Lung (tissue), 12 donors: Measurements from ENCODE around the gene MOSMO. TPM values are rescaled to one million over a fixed set of nuclear protein-coding genes. Genes with fewer than 3 reads are reported as not detected.

Source experiments
- ATAC-seq: fragments of 200-7000 bp; cut with Tn5 transposase; one replicate; pipeline ENCODE4 v1.9.1; 2020; ENCODE audit warnings: moderate number of reproducible peaks; ENCODE audit not compliant: insufficient read depth, low FRiP score
- DNase-seq, 3 donors: peaks; one replicate each; pipeline ENCODE4 v3.0.0-alpha.2; 2013 to 2017
- H3K27ac ChIP-seq, 2 donors: one replicate each; pipeline ENCODE4 v1.5.1; 2013; ENCODE audit warnings: mild to moderate bottlenecking in 2 of 2, moderate library complexity in 2 of 2, control low read depth in 1 of 2, inconsistent platforms in 1 of 2, low read depth in 1 of 2, low read length in 1 of 2
- H3K27me3 ChIP-seq, 3 donors: one replicate each; pipeline ENCODE4 v1.5.1; 2013; ENCODE audit warnings: low read length in 2 of 3; ENCODE audit not compliant: control insufficient read depth in 3 of 3, insufficient read depth in 3 of 3
- H3K36me3 ChIP-seq, 4 donors: one replicate each; pipeline ENCODE4 v1.5.1; 2013; ENCODE audit warnings: low read length in 4 of 4, mild to moderate bottlenecking in 1 of 4, moderate library complexity in 1 of 4; ENCODE audit not compliant: control insufficient read depth in 4 of 4, insufficient read depth in 4 of 4
- H3K4me1 ChIP-seq, 5 donors: one replicate each; pipeline ENCODE4 v1.5.1; 2013; ENCODE audit warnings: low read length in 5 of 5, mild to moderate bottlenecking in 2 of 5, moderate library complexity in 1 of 5; ENCODE audit not compliant: control insufficient read depth in 5 of 5, insufficient read depth in 5 of 5
- H3K4me3 ChIP-seq: one replicate; pipeline ENCODE4 v1.5.1; 2013; ENCODE audit warnings: mild to moderate bottlenecking, control low read depth, moderate library complexity
- H3K9ac ChIP-seq, 2 donors: one replicate each; pipeline ENCODE4 v1.5.1; 2013; ENCODE audit warnings: low read length in 2 of 2, control low read depth in 1 of 2; ENCODE audit not compliant: insufficient read depth in 1 of 2
- H3K9me3 ChIP-seq, 4 donors: one replicate each; pipeline ENCODE4 v1.5.1; 2013; ENCODE audit warnings: low read length in 3 of 4, mild to moderate bottlenecking in 1 of 4, moderate library complexity in 1 of 4; ENCODE audit not compliant: control insufficient read depth in 4 of 4, insufficient read depth in 3 of 4
- CTCF ChIP-seq: IDR thresholded peaks from 2 replicates; pipeline ENCODE4 v1.5.1; 2012; ENCODE audit warnings: mild to moderate bottlenecking; ENCODE audit errors: control extremely low read depth, extremely low read depth
- WGBS, 2 donors: extraction: QIAGEN DNeasy Blood & Tissue Kit; methylation state at CpG; one replicate each; pipeline ENCODE4 v1.1.7; 2013; 5-methylcytosine and 5-hydroxymethylcytosine counted together
- polyA plus RNA-seq, 2 donors: library from polyadenylated mRNA; stranded (reverse); fragments of 200-250 nt; gene quantifications; one replicate each; pipeline ENCODE4 v1.2.1, GENCODE V29; 2013
- total RNA-seq, 2 donors: library from RNA; depleted of rRNA in 1 of 2; stranded (reverse); fragments of >200 nt in 1 of 2; gene quantifications; one replicate each; pipeline ENCODE4 v1.2.1, GENCODE V29; 2014 to 2021
- donor health status: control.
- donor health status: control.
- donor health status: Bipolar disorder and iron deficiency.
- donor health status: healthy.
- donor health status: DM: yes; HTN: yes; CAD: no.

MOSMO gene
- total and polyA plus RNA-seq, 4 donors, result 10.3 to 30.6 (median 11.3) TPM

- Histone ChIP-seq H3K4me3 (no peak overlapping the region), H3K9ac (no peak overlapping the region), H3K4me1 (peaks cover 0 to 3% (median 0%) of the 10 kb centered on the region in 5 donors), H3K9me3 (no peaks in the 10 kb centered on the region), H3K27ac (no peak overlapping the region), H3K27me3 (no peaks in the 10 kb centered on the region), H3K36me3 (peaks cover 34 to 65% (median 49%) of the 10 kb centered on the region in 4 donors)
- no peak for ATAC-seq
- no peak for DNase-seq
- 92 to 93% methylated on average over 4 of the region's 4 CpGs for WGBS, 2 donors
- no peak for TF ChIP-seq CTCF
These were observed 27.9 kb upstream of the MOSMO start for GRCh38 chr16:21980032-21980431.

GRCh38 chr16:21982108-21982507, 25.8 kb upstream of the MOSMO start:
- Histone ChIP-seq H3K4me3 (no peak overlapping the region), H3K27me3 (no peaks in the 10 kb centered on the region), H3K9me3 (no peaks in the 10 kb centered on the region), H3K4me1 (peaks cover 0 to 8% (median 0%) of the 10 kb centered on the region in 5 donors), H3K36me3 (peaks cover 24 to 56% (median 42%) of the 10 kb centered on the region in 4 donors), H3K27ac (no peak overlapping the region), H3K9ac (no peak overlapping the region)
- DNase-seq, result no peak
- 97 to 98% methylated on average over 5 of the region's 5 CpGs for WGBS, 2 donors
- no peak for ATAC-seq
- TF ChIP-seq CTCF, result no peak

GRCh38 chr16:21984062-21984461, 23.8 kb upstream of the MOSMO start:
- no peak for TF ChIP-seq CTCF
- Histone ChIP-seq H3K4me3 (no peak overlapping the region), H3K27me3 (no peaks in the 10 kb centered on the region), H3K4me1 (peaks cover 0 to 8% (median 0%) of the 10 kb centered on the region in 5 donors), H3K27ac (no peak overlapping the region), H3K9ac (no peak overlapping the region), H3K9me3 (no peaks in the 10 kb centered on the region), H3K36me3 (peaks cover 21 to 45% (median 32%) of the 10 kb centered on the region in 4 donors)
- 88 to 94% methylated on average over 3 of the region's 3 CpGs for WGBS, 2 donors
- no peak for DNase-seq
- no peak for ATAC-seq

GRCh38 chr16:21985524-21985923, 22.4 kb upstream of the MOSMO start:
- Histone ChIP-seq H3K4me3 (no peak overlapping the region), H3K27me3 (no peaks in the 10 kb centered on the region), H3K36me3 (peaks cover 12 to 31% (median 18%) of the 10 kb centered on the region in 4 donors), H3K27ac (no peak overlapping the region), H3K9ac (no peak overlapping the region), H3K9me3 (no peaks in the 10 kb centered on the region), H3K4me1 (peaks cover 0 to 14% (median 0%) of the 10 kb centered on the region in 5 donors)
- ATAC-seq, result no peak
- no peak for TF ChIP-seq CTCF
- no peak for DNase-seq
